22Rv1 (cell line): ENCODE results near the gene ASB14.

Experiments
- CTCF ChIP-seq: fragments of 450-650 bp; IDR thresholded peaks from 2 replicates; pipeline ENCODE4 v1.5.1; 2017; ENCODE audit warnings: mild to moderate bottlenecking
- ZFX ChIP-seq: fragments of 450-650 bp; IDR thresholded peaks from 2 replicates; pipeline ENCODE4 v1.6.1; 2017; ENCODE audit warnings: antibody characterized with exemption, borderline replicate concordance

- no peak for TF ChIP-seq CTCF
- no peak for TF ChIP-seq ZFX
Measured at GRCh38 chr3:57292159-57292896, at the start of gene ASB14.
